ENCODE measurements around the gene OR6J1. TPM values are rescaled to one million over a fixed set of nuclear protein-coding genes. Genes with fewer than 3 reads are reported as not detected.

OR6J1 gene
- polyA plus RNA-seq, 3 donors: not detected

DNA sequence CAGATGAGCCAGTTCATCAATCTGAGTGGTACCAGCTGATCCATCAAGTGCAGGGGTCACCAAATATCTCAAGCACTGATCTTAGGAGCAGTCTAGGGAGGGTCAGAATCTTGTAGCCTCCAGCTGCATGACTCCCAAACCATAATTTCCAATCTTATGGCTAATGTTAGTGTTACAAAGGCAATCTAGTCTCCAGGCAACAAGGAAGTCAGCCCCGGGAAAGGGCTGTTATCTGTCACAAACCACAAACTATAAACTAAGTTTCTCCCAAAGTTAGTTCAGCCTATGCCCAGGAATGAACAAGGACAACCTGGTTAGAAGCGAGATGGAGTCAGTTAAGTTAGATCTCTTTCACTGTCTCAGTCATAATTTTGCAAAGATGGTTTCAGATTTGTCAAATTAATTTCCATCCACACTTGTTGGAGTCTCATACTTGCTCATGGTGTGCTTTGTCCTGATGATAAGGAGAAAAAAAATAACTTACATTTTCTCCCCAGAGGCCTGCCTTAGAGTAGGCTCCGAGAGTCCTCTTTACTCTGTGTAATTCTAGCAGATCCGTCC, 49.9 kb downstream of the OR6J1 start:
- DNase-seq: no peak
- Mint-ChIP-seq H3K9me3 (peaks cover 0 to 2% (median 0%) of the 10 kb centered on the region in 7 donors), H3K27me3 (ENCODE audit: low read depth in 3 of 3) (peaks cover 8 to 24% (median 21%) of the 10 kb centered on the region in 3 donors), H3K27ac (no peak overlapping the region), H3K4me1 (peaks cover 23% of the 10 kb centered on the region), H3K36me3 (no peaks in the 10 kb centered on the region), H3K4me3 (no peak overlapping the region)
- Histone ChIP-seq H3K36me3 (replicated peaks in 1 of 2; ENCODE audit: control insufficient read depth in 1 of 2, insufficient read depth in 2 of 2, low read length in 2 of 2) (no peaks in the 10 kb centered on the region), H3K27me3 (ENCODE audit: control insufficient read depth in 2 of 2, insufficient read depth in 2 of 2, low read length in 2 of 2) (peaks cover 2% of the 10 kb centered on the region in 2 donors), H3K4me1 (ENCODE audit: control insufficient read depth in 1 of 2, insufficient read depth in 2 of 2, low read length in 2 of 2) (peaks cover 21 to 26% of the 10 kb centered on the region in 2 donors), H2AFZ (ENCODE audit: insufficient read depth, low read depth, low read length, poor library complexity, severe bottlenecking) (no peak overlapping the region), H3K9ac (ENCODE audit: insufficient read depth, low read length, poor library complexity, severe bottlenecking) (no peak overlapping the region), H3K27ac (ENCODE audit: low read depth in 1 of 2, low read length in 2 of 2) (no peak overlapping the region), H4K20me1 (ENCODE audit: insufficient read depth, low read length) (no peaks in the 10 kb centered on the region), H3K4me2 (replicated peaks; ENCODE audit: extremely low read depth, low read length, poor library complexity, severe bottlenecking) (no peak overlapping the region), H3K9me3 (replicated peaks in 1 of 2; ENCODE audit: control insufficient read depth in 1 of 2, insufficient read depth in 1 of 2, low read length in 2 of 2) (no peaks in the 10 kb centered on the region), H3K79me2 (ENCODE audit: insufficient read depth, low read length) (no peaks in the 10 kb centered on the region), H3K4me3 (replicated peaks in 1 of 3; ENCODE audit: low read depth in 2 of 3, low read length in 3 of 3) (no peak overlapping the region)
- intact Hi-C loops (cut with micrococcal nuclease): no loop called here
- no CpG with 5 or more reads among the region's 4 CpGs for WGBS (ENCODE audit: insufficient coverage)
- TF ChIP-seq, protein P1, sequence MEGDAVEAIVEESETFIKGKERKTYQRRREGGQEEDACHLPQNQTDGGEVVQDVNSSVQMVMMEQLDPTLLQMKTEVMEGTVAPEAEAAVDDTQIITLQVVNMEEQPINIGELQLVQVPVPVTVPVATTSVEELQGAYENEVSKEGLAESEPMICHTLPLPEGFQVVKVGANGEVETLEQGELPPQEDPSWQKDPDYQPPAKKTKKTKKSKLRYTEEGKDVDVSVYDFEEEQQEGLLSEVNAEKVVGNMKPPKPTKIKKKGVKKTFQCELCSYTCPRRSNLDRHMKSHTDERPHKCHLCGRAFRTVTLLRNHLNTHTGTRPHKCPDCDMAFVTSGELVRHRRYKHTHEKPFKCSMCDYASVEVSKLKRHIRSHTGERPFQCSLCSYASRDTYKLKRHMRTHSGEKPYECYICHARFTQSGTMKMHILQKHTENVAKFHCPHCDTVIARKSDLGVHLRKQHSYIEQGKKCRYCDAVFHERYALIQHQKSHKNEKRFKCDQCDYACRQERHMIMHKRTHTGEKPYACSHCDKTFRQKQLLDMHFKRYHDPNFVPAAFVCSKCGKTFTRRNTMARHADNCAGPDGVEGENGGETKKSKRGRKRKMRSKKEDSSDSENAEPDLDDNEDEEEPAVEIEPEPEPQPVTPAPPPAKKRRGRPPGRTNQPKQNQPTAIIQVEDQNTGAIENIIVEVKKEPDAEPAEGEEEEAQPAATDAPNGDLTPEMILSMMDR (IDR thresholded peaks at IDR 0.05): no peak

DNA sequence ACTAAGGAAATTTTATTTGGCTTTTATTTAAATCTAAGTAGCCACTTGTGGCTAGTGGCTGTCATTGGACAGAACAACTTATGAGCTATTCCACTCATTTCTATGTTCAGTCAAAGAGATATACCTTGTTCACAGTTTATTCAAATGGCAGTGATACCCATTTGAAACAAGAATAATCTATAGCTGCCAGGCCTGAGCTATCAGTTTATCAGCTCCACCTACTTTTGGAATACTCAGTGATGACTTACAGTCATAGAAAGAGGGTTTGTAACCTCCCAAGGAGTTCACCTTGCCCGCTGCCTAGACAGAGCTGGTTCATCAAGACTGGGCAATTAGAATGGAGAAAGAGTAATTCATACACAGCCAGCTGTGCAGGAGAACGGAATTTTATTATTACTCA, 50.6 kb downstream of the OR6J1 start:
- intact Hi-C loops (cut with micrococcal nuclease): no loop called here

More for the DNA sequence above, 50.6 kb downstream of the OR6J1 start:
- Mint-ChIP-seq H3K36me3 (no peaks in the 10 kb centered on the region), H3K27ac (no peak overlapping the region), H3K4me3 (no peak overlapping the region), H3K27me3 (ENCODE audit: low read depth in 3 of 3) (peaks cover 8 to 19% (median 17%) of the 10 kb centered on the region in 3 donors), H3K4me1 (peaks cover 16% of the 10 kb centered on the region), H3K9me3 (peaks cover 0 to 2% (median 0%) of the 10 kb centered on the region in 7 donors)
- no peak overlapping the region for H3K4me3 ChIP-seq (replicated peaks in 1 of 3; ENCODE audit: low read depth in 2 of 3, low read length in 3 of 3)
- no peak overlapping the region for H3K4me2 ChIP-seq (replicated peaks; ENCODE audit: extremely low read depth, low read length, poor library complexity, severe bottlenecking)
- no peak overlapping the region for H3K27ac ChIP-seq (ENCODE audit: low read depth in 1 of 2, low read length in 2 of 2)
- peaks cover 5% of the 10 kb centered on the region for H3K79me2 ChIP-seq (ENCODE audit: insufficient read depth, low read length)
- no peaks in the 10 kb centered on the region for H3K9me3 ChIP-seq (replicated peaks in 1 of 2; ENCODE audit: control insufficient read depth in 1 of 2, insufficient read depth in 1 of 2, low read length in 2 of 2)
- peaks cover 2% of the 10 kb centered on the region in 2 donors for H3K27me3 ChIP-seq (ENCODE audit: control insufficient read depth in 2 of 2, insufficient read depth in 2 of 2, low read length in 2 of 2)
- no peaks in the 10 kb centered on the region for H3K36me3 ChIP-seq (replicated peaks in 1 of 2; ENCODE audit: control insufficient read depth in 1 of 2, insufficient read depth in 2 of 2, low read length in 2 of 2)
- no CpG with 5 or more reads among the region's 2 CpGs for WGBS (ENCODE audit: insufficient coverage)
- TF ChIP-seq, protein P1 (IDR thresholded peaks at IDR 0.05): no peak
- no peak overlapping the region for H3K9ac ChIP-seq (ENCODE audit: insufficient read depth, low read length, poor library complexity, severe bottlenecking)
- no peak for DNase-seq
- no peaks in the 10 kb centered on the region for H4K20me1 ChIP-seq (ENCODE audit: insufficient read depth, low read length)
- peaks cover 16 to 21% of the 10 kb centered on the region in 2 donors for H3K4me1 ChIP-seq (ENCODE audit: control insufficient read depth in 1 of 2, insufficient read depth in 2 of 2, low read length in 2 of 2)
- no peak overlapping the region for H2AFZ ChIP-seq (ENCODE audit: insufficient read depth, low read depth, low read length, poor library complexity, severe bottlenecking)
